ENCODE results near the gene ANKRD52.
"Not testable (repeated sequence)": the region's sequence is repeated elsewhere in the genome, so short reads cannot be mapped to it uniquely, and the experiment has no call there.

The ANKRD52 gene

DNA sequence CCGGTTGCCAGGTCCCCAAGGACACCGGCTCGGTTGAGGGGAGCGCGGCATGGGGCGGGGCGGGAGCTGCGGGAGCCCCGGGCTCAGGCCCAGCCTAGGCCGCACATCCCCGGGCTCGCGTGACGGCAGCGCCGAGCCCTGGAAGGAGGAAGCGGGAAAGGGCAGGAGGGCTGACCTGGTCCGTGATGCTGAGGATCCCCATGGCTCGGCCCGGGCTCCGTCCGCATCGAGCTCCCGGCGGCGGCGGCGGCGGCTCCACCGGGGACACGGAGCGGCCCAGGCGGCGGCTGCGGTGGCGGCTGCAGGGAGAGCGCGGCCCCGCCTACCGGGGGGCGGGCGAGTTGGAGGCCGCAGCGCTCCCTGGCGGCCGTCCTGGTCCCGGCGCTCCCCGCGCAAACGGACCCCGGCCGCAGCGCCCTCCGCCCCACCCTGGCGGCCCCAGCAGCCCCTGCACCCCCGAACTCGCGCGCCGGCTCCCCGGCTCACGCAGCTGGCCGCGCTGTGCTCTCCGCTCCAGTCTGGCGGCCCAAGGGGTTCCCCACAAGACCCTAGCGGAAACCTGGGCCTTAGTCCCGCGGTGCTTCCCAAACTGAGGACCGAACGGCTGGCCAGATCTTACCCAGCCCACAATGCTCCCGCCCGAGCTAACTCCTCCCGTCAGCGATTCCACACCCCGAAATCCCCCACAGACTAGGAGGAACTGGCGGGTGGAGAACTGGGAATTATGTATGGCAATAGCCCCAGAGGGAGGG, at the start of gene ANKRD52:
Gene ANKRD52, minus strand, starts transcription at position 317 of the 752 bp plus-strand sequence. Its CDS starts 115 bp downstream, at position 202.
- DNase-seq: peak; percentile 73 to 77

DNA sequence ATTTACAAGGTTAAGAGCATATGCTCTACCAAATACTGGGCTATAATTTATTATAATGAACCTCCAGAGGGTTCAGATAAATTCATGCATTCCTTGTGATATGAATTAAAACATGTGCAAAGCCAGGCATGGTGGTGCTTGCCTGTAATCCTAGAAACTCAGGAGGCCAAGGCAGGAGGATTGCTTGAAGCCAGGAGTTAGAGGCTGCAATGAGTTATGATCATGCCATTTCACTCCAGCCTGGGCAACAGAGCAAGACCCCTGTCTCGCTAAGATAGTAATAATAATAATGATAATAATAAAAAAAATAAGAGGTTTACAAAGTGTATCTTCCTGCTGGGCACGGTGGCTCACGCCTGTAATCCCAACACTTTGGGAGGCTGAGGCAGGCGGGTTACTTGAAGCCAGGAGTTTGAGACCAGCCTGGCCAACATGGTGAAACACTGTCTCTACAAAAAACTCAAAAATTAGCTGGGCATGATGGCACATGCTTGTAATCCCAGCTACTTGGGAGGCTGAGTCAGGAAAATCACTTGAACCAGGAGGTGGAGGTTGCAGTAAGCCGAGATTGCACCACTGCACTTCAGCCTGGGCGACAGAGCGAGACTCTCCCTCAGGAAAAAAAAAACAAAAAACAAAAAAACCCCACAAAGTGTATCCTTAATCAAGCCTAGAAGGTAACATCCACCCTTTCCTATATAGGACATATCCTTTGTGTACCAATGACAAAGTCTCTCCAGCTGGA, 49.2 kb upstream of the ANKRD52 start:
- DNase-seq: no peak

GRCh38 chr12:56304872-56305590, 46.8 kb upstream of the ANKRD52 start:
- DNase-seq: no peak

- no peak for DNase-seq
These were observed 46.1 kb upstream of the ANKRD52 start for GRCh38 chr12:56304276-56304675.

DNA sequence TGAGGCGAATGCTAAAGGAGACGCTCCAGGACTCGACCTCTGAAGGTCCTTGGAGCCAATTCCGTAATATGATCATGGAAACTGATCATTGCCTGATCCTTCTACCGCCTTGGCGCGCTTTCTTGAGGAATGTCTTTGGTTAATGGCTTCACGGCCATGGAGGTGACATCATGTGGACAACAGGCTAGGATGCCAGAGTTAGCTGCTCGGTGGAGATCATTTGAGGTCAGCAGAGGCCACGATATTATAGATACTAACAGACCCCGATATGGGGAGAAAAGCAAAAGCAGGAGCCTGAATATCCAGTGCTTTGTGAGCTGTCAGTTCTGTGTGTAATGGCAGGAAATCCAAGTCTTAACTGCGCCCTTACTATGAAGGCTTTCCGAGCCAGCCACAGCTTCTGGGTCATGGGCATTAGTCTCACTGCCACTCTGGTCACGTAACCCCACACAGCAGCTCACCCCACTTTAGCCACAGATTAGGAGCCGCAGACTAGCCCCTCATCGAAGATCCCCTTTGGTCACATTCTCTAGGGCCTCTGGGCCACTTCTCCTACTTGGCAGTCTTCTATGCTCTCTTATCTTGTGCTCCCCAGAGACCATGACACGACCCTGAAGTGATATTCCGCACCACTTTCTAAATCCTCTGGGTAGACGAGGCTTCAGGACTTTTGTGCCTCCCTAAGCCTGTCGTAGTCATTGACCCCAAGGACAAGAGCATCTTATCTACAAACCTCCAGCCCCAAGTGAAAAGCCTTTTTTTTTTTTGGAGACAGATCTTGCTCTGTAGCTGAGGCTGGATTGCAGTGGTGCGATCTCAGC, 42.7 kb upstream of the ANKRD52 start:
- no peak for DNase-seq

- peak; percentile 98 for DNase-seq
These were observed 41.9 kb upstream of the ANKRD52 start, which contains the start of gene CS for GRCh38 chr12:56299853-56300643. Gene CS (minus strand): TSS chr12:56300330. CDS start chr12:56300201, 129 bp downstream.

DNA sequence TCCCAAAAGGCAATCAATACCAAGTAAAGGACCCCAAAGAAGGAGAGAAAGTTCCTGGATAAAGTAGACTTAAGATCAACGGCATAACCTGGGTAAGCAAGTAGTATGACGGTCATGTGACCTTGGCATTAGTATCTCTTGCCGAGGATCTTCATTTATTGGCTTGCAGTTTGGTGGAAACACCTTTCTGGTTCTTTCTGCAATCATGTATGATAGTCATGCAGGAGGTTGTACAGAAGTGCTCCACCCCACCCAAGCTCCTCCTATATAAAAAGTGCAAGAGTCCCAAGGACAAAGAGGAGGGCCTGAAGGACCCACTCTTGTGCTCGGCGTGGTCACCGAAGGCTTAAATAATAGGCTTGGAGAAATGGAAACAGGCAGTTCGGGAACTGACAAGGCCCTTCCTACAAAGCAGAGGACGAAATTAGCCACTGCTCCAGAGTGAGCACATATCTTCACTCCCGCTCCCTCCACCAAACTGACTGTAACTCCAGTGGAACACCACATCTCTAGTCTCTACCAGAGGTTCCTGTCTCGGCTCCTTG, 41.2 kb upstream of the ANKRD52 start:
- DNase-seq: peak; percentile 48 to 50

DNA sequence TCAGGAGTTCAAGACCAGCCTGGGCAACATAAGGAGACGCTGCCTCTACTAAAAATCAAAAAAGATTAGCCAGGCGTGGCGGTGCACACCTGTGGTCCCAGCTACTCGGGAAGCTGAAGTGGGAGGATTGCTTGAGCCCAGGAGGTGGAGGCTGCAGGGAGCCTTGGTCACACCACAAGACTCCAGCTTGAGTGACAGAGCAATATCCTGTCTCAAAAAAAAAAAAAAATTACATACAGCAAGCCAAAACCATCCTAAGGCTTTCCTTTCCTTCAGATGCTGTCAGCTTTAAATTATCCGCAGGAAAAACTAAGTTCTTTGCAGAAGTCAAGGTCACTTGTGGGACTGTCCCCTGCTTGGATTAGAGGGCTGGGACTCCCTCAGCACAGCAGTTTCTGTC, 40.6 kb upstream of the ANKRD52 start:
- DNase-seq: no peak

DNA sequence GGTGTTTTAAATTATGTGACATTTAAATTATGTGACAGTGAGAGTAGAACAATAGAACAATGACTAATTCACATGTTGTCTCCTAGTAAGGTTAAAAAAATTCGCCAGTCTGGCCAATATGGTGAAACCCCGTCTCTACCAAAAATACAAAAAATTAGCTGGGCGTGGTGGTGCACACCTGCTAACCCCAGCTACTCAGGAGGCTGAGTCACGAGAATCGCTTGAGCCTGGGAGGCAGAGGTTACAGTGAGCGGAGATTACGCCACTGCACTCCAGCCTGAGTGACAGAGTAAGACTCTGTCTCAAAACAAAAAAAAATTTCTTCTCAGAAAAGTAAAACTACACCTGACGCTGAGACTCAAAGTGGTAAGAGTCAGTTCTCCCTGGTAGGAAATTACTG, 39.2 kb upstream of the ANKRD52 start:
- DNase-seq: no peak

DNA sequence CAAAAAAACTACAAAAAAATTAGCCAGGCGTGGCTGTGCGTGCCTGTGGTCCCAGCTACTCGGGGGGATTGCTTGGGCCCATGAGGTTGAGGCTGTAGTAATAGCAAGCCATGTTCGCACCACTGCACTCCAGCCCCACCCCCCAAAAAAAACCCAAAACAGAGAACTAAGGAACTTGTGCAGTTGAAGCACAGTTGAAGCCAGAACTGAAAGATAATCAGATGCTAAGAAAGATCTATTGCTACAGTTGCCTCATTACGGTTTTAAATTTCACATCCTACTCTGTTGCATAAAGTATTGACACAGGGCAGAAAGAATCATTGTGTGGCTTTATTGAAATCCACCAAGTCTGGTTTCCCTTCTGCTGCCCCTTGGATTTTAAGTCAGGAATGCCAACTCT, 38.1 kb upstream of the ANKRD52 start:
- peak in 1 of 2 experiments; percentile 17 for DNase-seq

- DNase-seq: no peak
These were observed 35.6 kb upstream of the ANKRD52 start for GRCh38 chr12:56293795-56294194.

- DNase-seq: peak; percentile 50 to 52
These were observed 30.7 kb upstream of the ANKRD52 start for GRCh38 chr12:56288705-56289387.

DNA sequence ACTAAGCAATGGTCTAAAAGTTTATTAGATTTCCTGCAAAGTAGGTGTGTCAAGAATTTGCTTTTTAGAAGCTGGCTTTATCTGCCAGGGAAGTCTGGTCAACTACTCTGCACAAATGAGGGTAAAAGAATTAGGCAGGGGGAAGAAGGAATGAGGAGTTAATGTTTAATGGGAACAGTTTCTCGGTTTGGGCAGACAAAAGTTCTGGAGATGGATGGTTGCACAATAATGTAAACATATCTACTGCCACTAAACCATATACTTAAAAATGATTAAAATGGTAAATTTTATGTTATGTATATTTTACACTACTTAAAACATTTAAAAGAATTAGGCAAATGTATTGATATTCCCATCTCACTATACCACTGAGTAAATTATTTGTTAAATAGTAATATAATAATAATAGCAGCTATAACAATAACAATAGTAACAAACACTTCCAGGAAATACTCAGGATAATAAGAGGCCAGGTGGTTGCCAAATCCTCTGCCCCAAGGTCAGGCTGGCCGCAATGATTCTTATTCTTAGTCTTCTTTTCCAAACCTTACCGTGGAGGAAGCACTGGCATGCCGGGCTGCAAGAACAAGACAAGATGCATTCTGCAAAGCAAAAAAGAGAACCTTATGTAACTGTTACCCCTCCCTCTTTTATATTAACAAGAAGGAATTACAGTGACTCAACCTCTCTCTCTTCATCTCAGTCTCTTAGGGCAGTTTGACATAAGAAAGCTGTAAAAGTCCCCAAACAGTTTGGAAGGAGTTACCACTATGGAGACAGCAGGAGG, 28.1 kb upstream of the ANKRD52 start:
- no peak for DNase-seq

DNA sequence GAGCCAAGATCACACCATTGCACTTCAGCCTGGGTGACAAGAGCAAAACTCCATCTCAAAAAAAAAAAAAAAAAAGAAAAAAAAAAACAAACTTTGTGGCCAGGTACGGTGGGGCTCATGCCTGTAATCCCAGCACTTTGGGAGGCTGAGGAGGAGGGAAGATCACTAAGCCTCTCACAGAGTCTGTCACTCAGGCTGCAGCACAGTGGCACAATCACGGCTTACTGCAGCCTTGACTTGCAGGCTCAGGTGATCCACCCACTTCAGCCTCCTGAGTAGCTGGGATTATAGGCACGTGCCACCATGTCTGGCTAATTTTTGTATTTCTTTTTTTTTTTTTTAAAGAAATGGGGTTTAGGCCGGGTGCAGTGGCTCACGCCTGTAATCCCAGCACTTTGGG, 26.1 kb upstream of the ANKRD52 start:
- not testable (repeated sequence) for DNase-seq

- DNase-seq: no peak
These were observed 24.4 kb upstream of the ANKRD52 start for GRCh38 chr12:56282579-56282978.

DNA sequence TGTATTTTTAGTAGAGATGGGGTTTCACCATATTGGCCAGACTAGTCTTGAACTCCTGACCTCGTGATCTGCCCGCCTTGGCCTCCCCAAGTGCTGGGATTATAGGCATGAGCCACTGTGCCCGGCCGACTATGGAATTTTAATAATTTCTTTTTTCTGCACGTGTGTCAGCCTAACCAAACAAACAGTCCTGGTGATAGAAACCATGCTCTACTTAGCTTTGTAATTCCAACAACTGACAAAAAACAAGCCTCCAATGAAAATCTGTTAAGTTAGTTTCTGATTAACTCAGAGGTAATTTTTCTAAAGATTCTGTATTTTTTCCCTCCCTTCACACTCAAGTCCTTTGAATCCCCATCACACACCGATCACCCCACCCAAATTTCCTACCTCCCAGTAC, 23.8 kb upstream of the ANKRD52 start:
- DNase-seq: no peak

DNA sequence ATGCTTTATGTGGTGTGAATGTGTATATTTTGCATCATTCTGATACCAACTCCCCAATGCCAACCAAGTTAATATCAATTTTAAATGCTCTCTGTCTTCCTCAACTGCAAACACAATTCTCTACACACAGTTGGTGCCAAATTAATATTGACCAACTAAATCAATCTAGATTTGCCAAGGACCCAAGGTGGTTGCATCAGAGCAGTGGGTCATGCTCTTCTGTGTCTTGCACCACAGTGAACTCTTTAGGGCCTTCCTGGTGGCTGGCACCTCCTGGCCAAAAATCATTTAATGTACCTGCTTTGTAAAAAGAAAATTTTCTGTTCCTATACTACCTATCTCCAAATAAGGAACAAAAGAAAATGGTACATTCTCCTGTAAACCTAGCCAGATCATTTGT, 22.7 kb upstream of the ANKRD52 start:
- no peak for DNase-seq

DNA sequence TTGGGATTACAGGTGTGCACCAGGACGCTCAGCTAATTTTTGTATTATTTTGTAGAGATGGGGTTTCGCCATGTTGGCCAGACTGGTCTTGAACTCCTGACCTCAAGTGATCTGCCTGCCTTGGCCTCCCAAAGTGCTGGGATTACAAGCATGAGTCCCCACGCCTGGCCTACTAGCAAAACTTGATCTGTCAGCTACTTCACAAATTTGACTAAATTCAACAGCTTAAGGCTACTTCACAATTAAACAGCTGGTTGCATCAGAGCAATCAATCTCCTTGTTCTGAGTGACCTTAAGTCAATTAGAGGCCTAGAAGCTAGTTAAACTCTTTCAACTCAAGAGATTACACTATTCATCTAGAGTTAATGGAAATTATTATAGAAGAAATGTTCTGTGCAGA, 20.7 kb upstream of the ANKRD52 start:
- no peak for DNase-seq

DNA sequence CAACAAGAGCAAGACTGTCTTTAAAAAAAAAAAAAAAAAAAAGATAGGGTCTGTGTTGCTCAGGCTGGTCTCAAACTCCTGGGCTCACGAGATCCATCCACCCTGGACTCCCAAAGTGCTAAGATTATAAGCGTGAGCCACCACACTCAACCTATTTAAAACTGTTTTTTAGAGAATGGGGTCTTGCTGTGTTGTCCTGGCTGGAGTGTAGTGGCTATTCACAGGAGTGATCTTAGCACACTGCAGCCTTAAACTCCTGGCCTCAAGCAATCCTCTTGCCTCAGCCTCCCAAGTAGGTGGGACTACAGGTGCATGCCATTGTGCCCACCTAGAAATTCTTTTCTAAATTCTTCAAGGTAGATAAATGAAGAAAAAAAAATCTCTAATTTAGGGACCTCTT, 16.1 kb upstream of the ANKRD52 start:
- DNase-seq: no peak

DNA sequence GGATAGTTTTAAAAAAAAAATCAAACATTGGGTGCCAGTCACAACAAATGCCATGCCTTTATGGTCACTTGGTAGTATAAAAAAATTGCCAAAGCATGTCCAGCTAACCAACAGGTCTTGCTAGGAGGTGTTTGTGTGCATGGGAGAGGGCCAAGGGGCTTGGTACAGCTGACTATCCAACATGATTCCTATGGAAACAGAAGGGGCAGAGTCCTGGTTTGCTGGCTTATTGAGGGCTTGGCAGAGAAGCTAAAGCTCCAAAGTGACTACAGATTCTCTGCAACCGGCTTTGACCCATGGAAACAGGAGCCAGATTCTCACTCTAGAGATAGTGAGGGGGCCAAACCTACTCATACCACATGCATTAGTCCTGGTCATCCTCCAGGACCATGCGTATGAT, 14.3 kb upstream of the ANKRD52 start:
- DNase-seq: not testable (repeated sequence)

Data from Kasumi-1 (cell line).